Immature natural killer cell (primary cell): Measurements from ENCODE around the gene EYS. TPM values are rescaled to one million over a fixed set of nuclear protein-coding genes. Genes with fewer than 3 reads are reported as not detected.
"Not testable (repeated sequence)": the region's sequence is repeated elsewhere in the genome, so short reads cannot be mapped to it uniquely, and the experiment has no call there.

ENCODE experiments used
- DNase-seq, 3 donors: peaks; one replicate each; pipeline ENCODE4 v3.0.0; 2022; ENCODE audit warnings: mixed read lengths in 1 of 3
- H3K27ac Mint-ChIP-seq, 6 donors: one replicate each; pipeline ENCODE4 v1.8.0; 2020; ENCODE audit warnings: mixed read lengths in 6 of 6, mild to moderate bottlenecking in 5 of 6, inconsistent platforms in 4 of 6, moderate library complexity in 3 of 6
- H3K27me3 Mint-ChIP-seq, 3 donors: one replicate each; pipeline ENCODE4 v1.8.0; 2020 to 2021; ENCODE audit warnings: low read depth in 3 of 3, mild to moderate bottlenecking in 3 of 3, mixed read lengths in 3 of 3, moderate library complexity in 3 of 3, inconsistent platforms in 1 of 3
- H3K36me3 Mint-ChIP-seq, 3 donors: one replicate each; pipeline ENCODE4 v1.8.0; 2020; ENCODE audit warnings: mixed read lengths in 3 of 3, inconsistent platforms in 2 of 3, mild to moderate bottlenecking in 2 of 3
- H3K4me1 Mint-ChIP-seq, 2 donors: one replicate each; pipeline ENCODE4 v1.8.0; 2020; ENCODE audit warnings: inconsistent platforms in 2 of 2, mild to moderate bottlenecking in 2 of 2, mixed read lengths in 2 of 2, moderate library complexity in 1 of 2
- H3K4me3 Mint-ChIP-seq, 5 donors: one replicate each; pipeline ENCODE4 v1.8.0; 2020; ENCODE audit warnings: mild to moderate bottlenecking in 5 of 5, mixed read lengths in 5 of 5, inconsistent platforms in 3 of 5, moderate library complexity in 3 of 5
- H3K9me3 Mint-ChIP-seq, 6 donors: one replicate each; pipeline ENCODE4 v1.8.0; 2020; ENCODE audit warnings: mild to moderate bottlenecking in 6 of 6, mixed read lengths in 6 of 6, inconsistent platforms in 4 of 6, moderate library complexity in 3 of 6
- polyA plus RNA-seq, 3 donors: library from polyadenylated mRNA; unstranded; fragments of 300-500 nt; fragmentation: Illumina TruSeq; gene quantifications; one replicate each; pipeline ENCODE4 v1.2.3, GENCODE V29; 2021

EYS gene
- polyA plus RNA-seq, 3 donors from 2014 or later, result not detected

DNA sequence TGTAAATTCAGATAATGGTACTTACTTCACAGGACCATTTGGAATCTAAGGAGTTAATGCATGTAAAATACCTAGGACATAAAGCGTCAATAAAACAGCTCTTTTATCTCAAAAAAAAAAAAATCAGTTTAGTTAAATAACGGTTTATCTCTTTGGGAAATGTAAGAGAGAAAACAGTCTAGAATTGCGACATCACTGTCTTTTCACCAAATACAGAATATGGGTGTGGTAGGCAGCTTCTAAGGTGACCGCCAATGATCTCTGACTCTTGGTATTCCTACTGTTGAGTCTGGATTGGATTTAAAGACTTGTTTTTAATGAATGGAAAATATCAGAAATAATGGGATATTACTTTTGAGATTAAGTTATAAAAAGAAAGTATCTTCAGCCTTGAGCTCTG, 111.5 kb downstream of the EYS start:
- peaks cover 4 to 57% (median 19%) of the 10 kb centered on the region in 6 donors for H3K9me3 Mint-ChIP-seq
- H3K36me3 Mint-ChIP-seq, result no peaks in the 10 kb centered on the region
- no peak overlapping the region for H3K27ac Mint-ChIP-seq
- no peaks in the 10 kb centered on the region for H3K4me1 Mint-ChIP-seq
- H3K27me3 Mint-ChIP-seq, result no peaks in the 10 kb centered on the region
- no peak for DNase-seq
- H3K4me3 Mint-ChIP-seq, result no peak overlapping the region

DNA sequence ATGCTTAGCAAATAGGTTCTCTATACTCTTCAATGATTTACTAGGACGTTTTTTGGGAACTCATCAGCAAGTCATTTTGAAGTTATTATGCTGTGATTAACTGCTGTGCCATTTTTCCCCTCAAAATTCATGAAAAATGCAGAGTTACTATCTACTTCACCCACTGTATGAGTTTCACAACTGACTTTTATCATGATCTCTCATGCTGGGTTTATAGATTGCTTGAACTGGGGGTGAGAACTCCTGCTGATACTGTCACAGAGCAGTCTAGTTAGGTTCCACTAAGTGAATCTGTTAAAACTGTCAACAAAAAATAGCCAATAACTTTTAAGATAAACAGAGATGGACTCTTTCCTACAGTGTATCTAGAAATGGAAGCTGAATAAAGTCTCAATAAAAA, 136.7 kb downstream of the EYS start:
- no peak for DNase-seq
- Mint-ChIP-seq H3K27ac (no peak overlapping the region), H3K4me3 (no peak overlapping the region), H3K36me3 (peaks cover 0 to 3% (median 2%) of the 10 kb centered on the region in 3 donors), H3K4me1 (no peaks in the 10 kb centered on the region), H3K27me3 (no peaks in the 10 kb centered on the region), H3K9me3 (peaks cover 13 to 73% (median 38%) of the 10 kb centered on the region in 6 donors)

GRCh38 chr6:65569505-65569904, 137.5 kb downstream of the EYS start:
- peaks cover 0 to 3% (median 2%) of the 10 kb centered on the region in 3 donors for H3K36me3 Mint-ChIP-seq
- H3K27ac Mint-ChIP-seq, result no peak overlapping the region
- no peaks in the 10 kb centered on the region for H3K4me1 Mint-ChIP-seq
- no peak overlapping the region for H3K4me3 Mint-ChIP-seq
- peaks cover 12 to 76% (median 39%) of the 10 kb centered on the region in 6 donors for H3K9me3 Mint-ChIP-seq
- DNase-seq, result no peak
- no peaks in the 10 kb centered on the region for H3K27me3 Mint-ChIP-seq

DNA sequence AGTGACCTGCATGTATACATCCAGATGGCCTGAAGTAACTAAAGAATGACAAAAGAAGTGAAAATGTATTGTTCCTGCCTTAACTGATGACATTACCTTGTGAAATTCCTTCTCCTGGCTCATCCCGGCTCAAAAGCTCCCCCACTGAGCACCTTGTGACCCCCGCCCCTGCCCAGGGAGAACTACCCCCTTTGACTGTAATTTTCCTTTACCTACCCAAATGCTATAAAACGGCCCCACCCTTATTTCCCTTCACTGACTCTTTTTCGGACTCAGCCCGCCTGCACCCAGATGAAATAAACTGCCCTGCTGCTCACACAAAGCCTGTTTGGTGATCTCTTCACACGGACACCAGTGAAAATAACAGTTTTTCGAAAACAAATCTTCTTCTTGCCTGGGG, 138.0 kb downstream of the EYS start:
- H3K36me3 Mint-ChIP-seq, H3K4me1 Mint-ChIP-seq, H3K27me3 Mint-ChIP-seq, H3K27ac Mint-ChIP-seq, H3K4me3 Mint-ChIP-seq, DNase-seq: not testable (repeated sequence)
- peaks cover 12 to 76% (median 40%) of the 10 kb centered on the region in 6 donors for H3K9me3 Mint-ChIP-seq

GRCh38 chr6:65566117-65566516, 140.9 kb downstream of the EYS start:
- Mint-ChIP-seq H3K4me3 (no peak overlapping the region), H3K27ac (no peak overlapping the region), H3K27me3 (no peaks in the 10 kb centered on the region), H3K9me3 (peaks cover 10 to 68% (median 40%) of the 10 kb centered on the region in 6 donors), H3K36me3 (peaks cover 0 to 3% (median 0%) of the 10 kb centered on the region in 3 donors), H3K4me1 (no peaks in the 10 kb centered on the region)
- DNase-seq, result no peak

DNA sequence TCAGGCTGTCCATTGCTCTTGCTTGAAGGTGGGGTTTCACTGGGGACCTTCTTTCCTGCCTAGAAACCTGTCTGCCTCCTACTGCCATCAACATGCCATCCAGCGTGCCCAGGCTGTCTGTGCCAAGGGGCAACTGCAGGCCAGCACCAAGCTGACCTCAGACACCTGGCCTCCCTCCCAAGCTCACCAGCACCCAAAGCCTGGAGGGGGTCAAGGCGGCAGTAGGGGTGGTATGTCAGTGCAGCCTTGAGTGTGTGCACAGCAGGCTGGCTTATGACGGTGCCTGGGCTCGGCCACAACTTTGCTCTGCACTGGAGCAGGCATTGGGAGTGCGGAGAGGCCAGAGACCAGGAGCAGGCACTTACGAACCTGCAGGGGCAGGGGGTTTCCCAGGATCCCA, 149.0 kb downstream of the EYS start:
- H3K4me3 Mint-ChIP-seq, result no peak overlapping the region
- DNase-seq, result no peak
- no peaks in the 10 kb centered on the region for H3K4me1 Mint-ChIP-seq
- H3K9me3 Mint-ChIP-seq, result peaks cover 3 to 33% (median 12%) of the 10 kb centered on the region in 6 donors
- no peak overlapping the region for H3K27ac Mint-ChIP-seq
- H3K27me3 Mint-ChIP-seq, result no peaks in the 10 kb centered on the region
- no peaks in the 10 kb centered on the region for H3K36me3 Mint-ChIP-seq

DNA sequence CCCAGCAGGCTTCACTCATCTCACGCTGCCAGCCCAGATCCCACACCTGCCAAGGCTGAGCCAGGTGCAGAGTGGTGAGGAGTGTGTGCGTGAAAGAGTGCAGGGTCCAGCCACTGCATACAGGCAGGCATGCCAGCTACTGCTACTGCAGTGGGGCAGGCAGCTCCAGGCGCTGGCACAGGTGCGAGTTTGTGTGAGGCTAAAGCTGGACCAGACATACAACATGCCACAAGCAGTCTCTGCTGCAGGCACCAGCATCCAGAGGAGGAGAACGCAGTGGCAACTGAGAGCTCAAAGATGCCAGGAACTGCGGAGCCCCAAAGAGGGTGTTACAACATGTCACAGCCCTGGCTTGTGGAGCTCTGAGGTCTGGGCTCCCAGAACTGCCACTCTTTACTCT, 149.8 kb downstream of the EYS start:
- DNase-seq, result no peak
- H3K4me3 Mint-ChIP-seq, result no peak overlapping the region
- no peaks in the 10 kb centered on the region for H3K27me3 Mint-ChIP-seq
- no peaks in the 10 kb centered on the region for H3K36me3 Mint-ChIP-seq
- H3K4me1 Mint-ChIP-seq, result no peaks in the 10 kb centered on the region
- no peak overlapping the region for H3K27ac Mint-ChIP-seq
- H3K9me3 Mint-ChIP-seq, result peaks cover 3 to 30% (median 14%) of the 10 kb centered on the region in 6 donors

DNA sequence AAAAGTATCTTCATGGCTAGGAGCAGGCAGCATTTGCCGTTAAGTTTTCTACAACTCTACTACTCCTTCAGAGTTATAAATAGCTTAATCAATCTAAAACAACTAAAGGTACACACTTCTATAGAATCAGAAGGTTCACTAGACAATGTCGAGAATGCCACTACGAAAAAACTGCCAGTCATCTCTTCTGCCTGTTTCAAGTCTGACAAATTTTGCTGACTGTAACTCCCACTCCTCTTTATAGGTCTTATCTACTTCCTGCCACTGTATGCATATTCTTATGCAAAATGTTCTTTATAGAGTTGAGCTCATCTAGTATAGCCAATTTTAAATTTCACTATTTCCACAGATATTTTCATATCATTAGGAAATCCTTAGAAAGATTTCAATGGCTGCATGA, 160.1 kb downstream of the EYS start:
- Mint-ChIP-seq H3K36me3 (peaks cover 0 to 3% (median 0%) of the 10 kb centered on the region in 3 donors), H3K27ac (no peak overlapping the region), H3K27me3 (peaks cover 0 to 1% (median 0%) of the 10 kb centered on the region in 3 donors), H3K4me3 (no peak overlapping the region), H3K9me3 (peaks cover 10 to 34% (median 27%) of the 10 kb centered on the region in 6 donors), H3K4me1 (no peaks in the 10 kb centered on the region)
- DNase-seq, result no peak

DNA sequence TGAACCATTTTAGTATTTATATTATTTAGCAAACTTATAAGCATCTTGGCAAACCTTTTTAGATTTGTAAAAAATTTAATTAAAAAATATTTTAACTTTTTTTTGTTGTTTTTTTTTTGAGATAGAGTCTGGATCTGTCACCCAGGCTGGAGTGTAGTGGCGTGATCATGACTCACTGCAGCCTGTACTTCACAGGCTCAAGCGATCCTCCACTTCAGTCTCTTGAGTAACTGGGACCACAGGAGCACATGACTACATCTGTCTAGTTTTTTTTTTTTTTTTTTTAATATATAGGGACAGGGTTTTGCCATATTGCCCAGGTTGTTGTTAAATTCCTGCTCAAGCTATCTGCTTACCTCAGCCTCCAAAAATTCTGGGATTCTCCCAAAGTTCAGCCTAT, 161.1 kb downstream of the EYS start:
- H3K36me3 Mint-ChIP-seq, result peaks cover 0 to 3% (median 0%) of the 10 kb centered on the region in 3 donors
- no peak overlapping the region for H3K4me3 Mint-ChIP-seq
- H3K4me1 Mint-ChIP-seq, result no peaks in the 10 kb centered on the region
- DNase-seq, result no peak
- peaks cover 10 to 42% (median 29%) of the 10 kb centered on the region in 6 donors for H3K9me3 Mint-ChIP-seq
- no peak overlapping the region for H3K27ac Mint-ChIP-seq
- H3K27me3 Mint-ChIP-seq, result peaks cover 0 to 1% (median 0%) of the 10 kb centered on the region in 3 donors

DNA sequence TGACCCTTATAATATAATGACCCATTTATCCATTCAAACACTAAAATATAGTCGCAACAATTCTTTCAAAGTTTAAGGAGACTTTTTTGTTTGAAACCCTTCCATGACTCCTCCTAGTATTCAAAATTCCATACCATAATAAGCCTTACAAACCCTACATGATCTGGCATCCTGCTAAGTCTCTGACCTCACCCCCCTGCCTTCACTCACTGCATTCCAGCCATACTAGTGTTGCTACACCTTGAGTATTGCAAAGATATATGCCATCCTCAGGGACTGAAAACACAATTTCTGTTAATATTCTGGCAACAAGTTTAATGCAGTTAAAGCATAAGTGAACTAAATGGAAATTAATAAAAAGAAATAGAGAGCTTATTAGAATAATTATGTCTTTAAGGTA, 168.4 kb downstream of the EYS start:
- no peak for DNase-seq
- Mint-ChIP-seq H3K27me3 (no peaks in the 10 kb centered on the region), H3K9me3 (peaks cover 4 to 58% (median 32%) of the 10 kb centered on the region in 6 donors), H3K27ac (no peak overlapping the region), H3K36me3 (peaks cover 0 to 3% (median 0%) of the 10 kb centered on the region in 3 donors), H3K4me1 (no peaks in the 10 kb centered on the region), H3K4me3 (no peak overlapping the region)

- no peaks in the 10 kb centered on the region for H3K27me3 Mint-ChIP-seq
- H3K27ac Mint-ChIP-seq, result no peak overlapping the region
- H3K4me3 Mint-ChIP-seq, result no peak overlapping the region
- no peak for DNase-seq
- peaks cover 0 to 3% (median 0%) of the 10 kb centered on the region in 3 donors for H3K36me3 Mint-ChIP-seq
- no peaks in the 10 kb centered on the region for H3K4me1 Mint-ChIP-seq
- H3K9me3 Mint-ChIP-seq, result peaks cover 4 to 61% (median 31%) of the 10 kb centered on the region in 6 donors
Measured at GRCh38 chr6:65537600-65537999, 169.4 kb downstream of the EYS start.

DNA sequence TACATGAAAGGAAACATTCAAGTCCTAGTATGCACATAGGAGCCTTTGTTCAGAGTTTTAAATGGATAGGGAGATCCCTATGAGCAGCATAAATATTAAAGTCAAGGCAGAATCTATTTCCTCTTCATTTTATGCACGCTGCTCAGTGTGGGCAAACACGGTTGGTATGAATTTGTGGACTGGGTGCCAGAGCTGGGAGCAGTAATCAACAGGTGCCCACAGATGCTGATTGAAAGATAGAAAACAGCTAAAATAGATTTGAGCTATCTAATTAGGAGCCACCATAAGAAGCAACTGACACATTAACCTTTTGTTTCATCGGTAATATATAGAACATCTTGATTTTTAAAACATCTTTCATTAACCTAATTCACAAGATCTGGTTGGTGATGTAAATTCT, 175.5 kb downstream of the EYS start:
- Mint-ChIP-seq H3K27ac (no peak overlapping the region), H3K27me3 (no peaks in the 10 kb centered on the region), H3K4me3 (no peak overlapping the region), H3K9me3 (peaks cover 6 to 53% (median 29%) of the 10 kb centered on the region in 6 donors), H3K4me1 (no peaks in the 10 kb centered on the region), H3K36me3 (peaks cover 0 to 3% (median 0%) of the 10 kb centered on the region in 3 donors)
- no peak for DNase-seq

GRCh38 chr6:65524232-65524631, 182.8 kb downstream of the EYS start:
- H3K36me3 Mint-ChIP-seq, result no peaks in the 10 kb centered on the region
- no peak overlapping the region for H3K27ac Mint-ChIP-seq
- peaks cover 4 to 63% (median 25%) of the 10 kb centered on the region in 6 donors for H3K9me3 Mint-ChIP-seq
- DNase-seq, result no peak
- no peaks in the 10 kb centered on the region for H3K4me1 Mint-ChIP-seq
- H3K4me3 Mint-ChIP-seq, result no peak overlapping the region
- H3K27me3 Mint-ChIP-seq, result no peaks in the 10 kb centered on the region

DNA sequence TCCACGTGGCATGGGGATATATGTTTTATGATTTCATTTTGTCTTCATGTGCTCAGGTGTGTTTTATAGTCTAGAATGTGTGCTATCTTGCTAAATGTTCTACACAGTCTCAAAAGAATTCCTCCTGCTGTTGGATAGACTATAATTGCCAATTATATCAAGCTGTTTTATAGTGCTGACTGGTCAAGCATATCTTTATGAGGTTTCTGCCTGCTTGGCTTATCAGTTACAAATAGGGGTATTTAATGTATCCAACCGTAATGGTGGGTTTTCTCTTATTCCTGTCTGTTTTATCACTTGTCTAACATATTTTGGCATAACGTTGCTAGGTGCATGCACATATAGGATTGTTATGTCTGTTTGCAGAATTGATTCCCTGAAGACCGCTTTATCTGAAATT, 201.3 kb downstream of the EYS start:
- Mint-ChIP-seq H3K27ac (no peak overlapping the region), H3K9me3 (peaks cover 13 to 46% (median 29%) of the 10 kb centered on the region in 6 donors), H3K36me3 (peaks cover 0 to 3% (median 0%) of the 10 kb centered on the region in 3 donors), H3K27me3 (peaks cover 0 to 2% (median 2%) of the 10 kb centered on the region in 3 donors), H3K4me1 (no peaks in the 10 kb centered on the region), H3K4me3 (no peak overlapping the region)
- no peak for DNase-seq

DNA sequence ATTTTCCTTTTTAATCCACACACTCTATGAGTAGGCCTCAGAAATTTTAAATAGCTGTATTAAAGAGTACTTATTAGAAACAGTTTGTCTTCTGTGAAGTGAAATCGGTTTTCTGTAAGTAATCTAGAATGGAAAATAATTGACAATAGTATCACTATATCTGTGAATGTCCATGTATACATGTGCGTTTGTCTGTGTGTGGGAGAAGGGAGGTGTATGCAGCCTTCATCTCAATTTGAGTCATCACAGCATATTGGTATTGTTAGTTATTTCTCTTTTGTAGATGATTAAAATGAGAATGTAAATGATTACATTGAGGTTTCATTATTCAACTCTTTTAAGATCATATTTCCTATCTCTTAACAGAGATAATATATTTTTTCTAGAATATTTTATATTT, 206.0 kb downstream of the EYS start:
- Mint-ChIP-seq H3K27ac (no peak overlapping the region), H3K4me3 (no peak overlapping the region), H3K9me3 (peaks cover 8 to 36% (median 22%) of the 10 kb centered on the region in 6 donors), H3K4me1 (no peaks in the 10 kb centered on the region), H3K27me3 (no peaks in the 10 kb centered on the region), H3K36me3 (peaks cover 0 to 4% (median 0%) of the 10 kb centered on the region in 3 donors)
- DNase-seq, result no peak
